WTC11 (cell line): ENCODE measurements around the gene ATRIP.

ENCODE experiments used
- CTCF ChIP-seq: fragments of 200-600 bp; IDR thresholded peaks from 2 replicates; pipeline ENCODE4 v1.8.0; 2022; ENCODE audit warnings: antibody characterized with exemption
- ELF4 ChIP-seq: sonication (generic); formaldehyde crosslinking; IDR thresholded peaks from 2 replicates; pipeline ENCODE4 v1.8.1; 2022; ENCODE audit warnings: low read depth, mild to moderate bottlenecking, moderate library complexity, missing genetic modification reagents
- GRHL2 ChIP-seq: fragments of 250-450 bp; sonication (Bioruptor Pico); IDR thresholded peaks from 2 replicates; pipeline ENCODE4 v1.8.0; 2022; ENCODE audit warnings: mild to moderate bottlenecking, moderate library complexity; ENCODE audit not compliant: insufficient replicate concordance, severe bottlenecking
- MAX ChIP-seq: sonication (generic); formaldehyde crosslinking; IDR thresholded peaks from 2 replicates; pipeline ENCODE4 v1.8.0; 2022; ENCODE audit warnings: mild to moderate bottlenecking, missing genetic modification reagents
- MXD4 ChIP-seq: fragments of 250-450 bp; sonication (Bioruptor Pico); IDR thresholded peaks from 2 replicates; pipeline ENCODE4 v1.8.0; 2021; ENCODE audit warnings: mild to moderate bottlenecking, moderate library complexity, borderline replicate concordance
- NFYB ChIP-seq: sonication (generic); formaldehyde crosslinking; conservative IDR thresholded peaks from 2 replicates; pipeline ENCODE4 v1.8.0; 2022; ENCODE audit warnings: low read depth, missing genetic modification reagents
- NR2C2 ChIP-seq: sonication (generic); formaldehyde crosslinking; IDR thresholded peaks from 2 replicates; pipeline ENCODE4 v1.8.0; 2022; ENCODE audit warnings: mild to moderate bottlenecking, missing genetic modification reagents
- RELA ChIP-seq: sonication (generic); formaldehyde crosslinking; IDR thresholded peaks from 2 replicates; pipeline ENCODE4 v1.8.1; 2022; ENCODE audit warnings: missing genetic modification reagents, mild to moderate bottlenecking, borderline replicate concordance
- SP1 ChIP-seq: sonication (generic); formaldehyde crosslinking; conservative IDR thresholded peaks from 2 replicates; pipeline ENCODE4 v1.8.1; 2022; ENCODE audit warnings: missing genetic modification reagents
- USF2 ChIP-seq: sonication (generic); formaldehyde crosslinking; IDR thresholded peaks from 2 replicates; pipeline ENCODE4 v1.8.1; 2023; ENCODE audit warnings: mild to moderate bottlenecking, missing genetic modification reagents, moderate library complexity
- ZBTB43 ChIP-seq: sonication (generic); formaldehyde crosslinking; IDR thresholded peaks from 2 replicates; pipeline ENCODE4 v1.8.1; 2023; ENCODE audit warnings: mild to moderate bottlenecking, missing genetic modification reagents
- ZNF121 ChIP-seq: sonication (generic); formaldehyde crosslinking; IDR thresholded peaks from 2 replicates; pipeline ENCODE4 v1.8.0; 2023; ENCODE audit warnings: missing genetic modification reagents

GRCh38 chr3:48477959-48478520 lies 31.5 kb downstream of the ATRIP start:
- TF ChIP-seq CTCF (no peak), ELF4 (no peak), MAX (CRISPR knock-in tag) (no peak), GRHL2 (CRISPR knock-in tag) (no peak), ZBTB43 (CRISPR knock-in tag) (no peak), NR2C2 (CRISPR knock-in tag) (no peak), SP1 (CRISPR knock-in tag) (no peak), RELA (no peak), USF2 (CRISPR knock-in tag) (no peak), NFYB (CRISPR knock-in tag) (no peak), MXD4 (CRISPR knock-in tag) (no peak), ZNF121 (CRISPR knock-in tag) (no peak)
